HUES6 (cell line): Measurements from ENCODE around the gene FRAS1.
"Not testable (repeated sequence)": the region's sequence is repeated elsewhere in the genome, so short reads cannot be mapped to it uniquely, and the experiment has no call there.

Experiments used
- H3K27ac ChIP-seq: 2 replicates; pipeline ENCODE4 v1.7.0; 2013; ENCODE audit warnings: low read depth, mild to moderate bottlenecking, low read length, inconsistent platforms
- H3K27me3 ChIP-seq: 2 replicates; pipeline ENCODE4 v1.6.1; 2013; ENCODE audit warnings: low read length; ENCODE audit not compliant: control insufficient read depth, insufficient read depth
- H3K36me3 ChIP-seq: 2 replicates; pipeline ENCODE4 v1.6.1; 2013; ENCODE audit warnings: low read length; ENCODE audit not compliant: control insufficient read depth, insufficient read depth
- H3K4me1 ChIP-seq: 2 replicates; pipeline ENCODE4 v1.6.1; 2013; ENCODE audit warnings: low read length; ENCODE audit not compliant: control insufficient read depth, insufficient read depth
- H3K4me3 ChIP-seq: 2 replicates; pipeline ENCODE4 v1.5.1; 2013; ENCODE audit warnings: low read depth, low read length
- H3K9ac ChIP-seq: one replicate; pipeline ENCODE4 v1.6.1; 2013; ENCODE audit warnings: mild to moderate bottlenecking, low read length
- H3K9me3 ChIP-seq: 2 replicates; pipeline ENCODE4 v1.6.1; 2013; ENCODE audit warnings: low read depth, low read length; ENCODE audit not compliant: control insufficient read depth, insufficient read depth

Gene FRAS1

GRCh38 chr4:78325271-78326157 is 268.4 kb downstream of the FRAS1 start:
- H3K4me3 ChIP-seq: no peak overlapping the region
- H3K27me3 ChIP-seq: no peaks in the 10 kb centered on the region
- H3K4me1 ChIP-seq: no peaks in the 10 kb centered on the region
- H3K36me3 ChIP-seq: peaks cover 4% of the 10 kb centered on the region; the same call in 1 of the 2 replicates
- H3K9me3 ChIP-seq: no peaks in the 10 kb centered on the region
- no peak overlapping the region for H3K9ac ChIP-seq
- no peak overlapping the region for H3K27ac ChIP-seq

- H3K4me1 ChIP-seq: peaks cover 26% of the 10 kb centered on the region
- not testable (repeated sequence) for H3K4me3 ChIP-seq, H3K36me3 ChIP-seq, H3K9me3 ChIP-seq, H3K27ac ChIP-seq, H3K27me3 ChIP-seq, H3K9ac ChIP-seq
Measured at GRCh38 chr4:78328591-78328990, 271.5 kb downstream of the FRAS1 start.

GRCh38 chr4:78331186-78331585 is 274.1 kb downstream of the FRAS1 start:
- H3K4me3 ChIP-seq: no peak overlapping the region
- H3K9ac ChIP-seq: no peak overlapping the region
- H3K9me3 ChIP-seq: no peaks in the 10 kb centered on the region
- no peaks in the 10 kb centered on the region for H3K27me3 ChIP-seq
- H3K4me1 ChIP-seq: peaks cover 37% of the 10 kb centered on the region
- H3K27ac ChIP-seq: no peak overlapping the region; the same call in 1 of the 2 replicates
- H3K36me3 ChIP-seq: no peaks in the 10 kb centered on the region

GRCh38 chr4:78331965-78332364 is 274.8 kb downstream of the FRAS1 start:
- H3K9ac ChIP-seq: no peak overlapping the region
- no peaks in the 10 kb centered on the region for H3K9me3 ChIP-seq
- no peaks in the 10 kb centered on the region for H3K27me3 ChIP-seq
- no peak overlapping the region for H3K4me3 ChIP-seq
- no peak overlapping the region; the same call in 1 of the 2 replicates for H3K27ac ChIP-seq
- no peaks in the 10 kb centered on the region; the same call in 1 of the 2 replicates for H3K36me3 ChIP-seq
- peaks cover 44% of the 10 kb centered on the region for H3K4me1 ChIP-seq

GRCh38 chr4:78332976-78333375 is 275.9 kb downstream of the FRAS1 start:
- Histone ChIP-seq H3K4me3 (no peak overlapping the region), H3K9me3 (no peaks in the 10 kb centered on the region), H3K27ac (peak overlapping the region; percentile 34; the same call in 1 of the 2 replicates), H3K27me3 (no peaks in the 10 kb centered on the region), H3K9ac (no peak overlapping the region), H3K4me1 (peaks cover 54% of the 10 kb centered on the region), H3K36me3 (peaks cover 10% of the 10 kb centered on the region)

GRCh38 chr4:78336093-78336943 is 279.2 kb downstream of the FRAS1 start:
- no peaks in the 10 kb centered on the region for H3K27me3 ChIP-seq

GRCh38 chr4:78337244-78338020 is 280.3 kb downstream of the FRAS1 start:
- Histone ChIP-seq H3K4me3 (no peak overlapping the region), H3K27me3 (no peaks in the 10 kb centered on the region), H3K4me1 (peaks cover 39% of the 10 kb centered on the region), H3K9me3 (no peaks in the 10 kb centered on the region), H3K27ac (no peak overlapping the region), H3K9ac (no peak overlapping the region), H3K36me3 (peaks cover 30% of the 10 kb centered on the region)

More at GRCh38 chr4:78336093-78336943, 279.2 kb downstream of the FRAS1 start:
- peaks cover 51% of the 10 kb centered on the region for H3K4me1 ChIP-seq
- no peak overlapping the region for H3K4me3 ChIP-seq
- no peak overlapping the region for H3K9ac ChIP-seq
- peaks cover 27% of the 10 kb centered on the region for H3K36me3 ChIP-seq
- H3K9me3 ChIP-seq: no peaks in the 10 kb centered on the region
- H3K27ac ChIP-seq: peak overlapping the region; percentile 15; the same call in 1 of the 2 replicates

- Histone ChIP-seq H3K4me3 (no peak overlapping the region), H3K4me1 (peaks cover 12% of the 10 kb centered on the region), H3K27me3 (no peaks in the 10 kb centered on the region), H3K27ac (no peak overlapping the region), H3K9ac (no peak overlapping the region), H3K36me3 (peaks cover 29% of the 10 kb centered on the region), H3K9me3 (no peaks in the 10 kb centered on the region)
Measured at GRCh38 chr4:78342125-78342524, 285.0 kb downstream of the FRAS1 start.

- no peak overlapping the region for H3K4me3 ChIP-seq
- H3K36me3 ChIP-seq: peaks cover 13% of the 10 kb centered on the region
- no peaks in the 10 kb centered on the region for H3K27me3 ChIP-seq
- H3K27ac ChIP-seq: no peak overlapping the region
- peaks cover 4% of the 10 kb centered on the region; the same call in 1 of the 2 replicates for H3K4me1 ChIP-seq
- no peaks in the 10 kb centered on the region for H3K9me3 ChIP-seq
- no peak overlapping the region for H3K9ac ChIP-seq
Measured at GRCh38 chr4:78343682-78344081, 286.6 kb downstream of the FRAS1 start.

- Histone ChIP-seq H3K4me1 (peaks cover 4% of the 10 kb centered on the region; the same call in 1 of the 2 replicates), H3K4me3 (no peak overlapping the region), H3K27me3 (no peaks in the 10 kb centered on the region), H3K36me3 (peaks cover 9% of the 10 kb centered on the region; the same call in 1 of the 2 replicates), H3K27ac (no peak overlapping the region), H3K9ac (no peak overlapping the region), H3K9me3 (no peaks in the 10 kb centered on the region)
Measured at GRCh38 chr4:78345237-78345636, 288.1 kb downstream of the FRAS1 start.
